A673 (cell line): Measurements from ENCODE around the gene OR12D1. TPM values are rescaled to one million over a fixed set of nuclear protein-coding genes. Genes with fewer than 3 reads are reported as not detected.

ENCODE experiments used
- BruUV-seq: library from RNA; stranded (reverse); fragments of 400-500 nt; replicated peaks from 2 replicates; lab custom pipeline; 2021; lab: Mats Ljungman, UMichigan
- CTCF ChIA-PET: fragments of 300-600 bp; sonication (Branson Sonifier 250); formaldehyde crosslinking; loops from one replicate; lab custom pipeline; 2022; ENCODE audit warnings: antibody characterized with exemption; lab: Charles Lee
- POLR2A ChIA-PET: fragments of 300-600 bp; sonication (Branson Sonifier 250); formaldehyde crosslinking; loops from one replicate; lab custom pipeline; 2022; ENCODE audit warnings: antibody characterized with exemption; ENCODE audit not compliant: low non-redundant PET; lab: Charles Lee
- DNase-seq: peaks from one replicate; pipeline ENCODE4 v3.0.0-alpha.2; 2015; ENCODE audit warnings: low spot score
- H3K27ac ChIP-seq: fragments of 200-600 bp; sonication (generic); 2 replicates; pipeline ENCODE4 v1.5.1; 2016; ENCODE audit warnings: mixed run types, low read depth, mild to moderate bottlenecking, mixed read lengths, antibody characterized with exemption, low read length; ENCODE audit not compliant: poor library complexity, severe bottlenecking
- H3K27me3 ChIP-seq: fragments of 200-600 bp; sonication (generic); replicated peaks from 2 replicates; pipeline ENCODE4 v1.6.1; 2017; ENCODE audit warnings: mixed run types, low read depth, mild to moderate bottlenecking, mixed read lengths, antibody characterized with exemption, low read length; ENCODE audit not compliant: insufficient read depth, poor library complexity
- H3K36me3 ChIP-seq: fragments of 200-600 bp; sonication (generic); 2 replicates; pipeline ENCODE4 v1.6.1; 2016; ENCODE audit warnings: mixed run types, mild to moderate bottlenecking, mixed read lengths, antibody characterized with exemption, low read length; ENCODE audit not compliant: insufficient read depth, poor library complexity, severe bottlenecking
- H3K4me1 ChIP-seq: fragments of 200-600 bp; sonication (generic); 2 replicates; pipeline ENCODE4 v1.6.1; 2017; ENCODE audit warnings: mixed run types, mild to moderate bottlenecking, mixed read lengths, antibody characterized with exemption, low read length; ENCODE audit not compliant: insufficient read depth, poor library complexity, severe bottlenecking
- H3K4me3 ChIP-seq: fragments of 200-600 bp; sonication (generic); 2 replicates; pipeline ENCODE4 v1.5.1; 2016; ENCODE audit warnings: low read depth, mixed run types, mild to moderate bottlenecking, mixed read lengths, low read length; ENCODE audit not compliant: poor library complexity, severe bottlenecking
- H3K9me3 ChIP-seq: fragments of 200-600 bp; sonication (generic); 2 replicates; pipeline ENCODE4 v1.6.1; 2016; ENCODE audit warnings: mixed run types, low read depth, mild to moderate bottlenecking, mixed read lengths, antibody characterized with exemption, low read length; ENCODE audit not compliant: poor library complexity, severe bottlenecking
- EZH2 ChIP-seq: fragments of 200-600 bp; sonication (generic); IDR thresholded peaks from 2 replicates; pipeline ENCODE4 v1.6.1; 2017; ENCODE audit warnings: borderline replicate concordance, low read depth, mild to moderate bottlenecking, mixed read lengths, antibody characterized with exemption, low read length; ENCODE audit not compliant: poor library complexity, severe bottlenecking
- intact Hi-C: fragments of 100-400 bp; cut with micrococcal nuclease; formaldehyde crosslinking; loops from one replicate; pipeline ENCODE4 v1.10.0; 2022; ENCODE audit not compliant: unreplicated experiment
- total RNA-seq: library from RNA; stranded (reverse); gene quantifications from 2 replicates; pipeline ENCODE4 v1.2.3, GENCODE V29; 2021
- TF ChIP-seq, protein P1 (sequence below): fragments of 300-800, 200-600 bp; sonication (generic); conservative IDR thresholded peaks from 2 replicates; pipeline ENCODE4 v1.5.1; 2017; ENCODE audit warnings: low read depth, mild to moderate bottlenecking, antibody characterized with exemption, low read length, moderate library complexity, mixed read lengths

OR12D1 gene
- total RNA-seq, 1 experiment from 2014 or later, result not detected

DNA sequence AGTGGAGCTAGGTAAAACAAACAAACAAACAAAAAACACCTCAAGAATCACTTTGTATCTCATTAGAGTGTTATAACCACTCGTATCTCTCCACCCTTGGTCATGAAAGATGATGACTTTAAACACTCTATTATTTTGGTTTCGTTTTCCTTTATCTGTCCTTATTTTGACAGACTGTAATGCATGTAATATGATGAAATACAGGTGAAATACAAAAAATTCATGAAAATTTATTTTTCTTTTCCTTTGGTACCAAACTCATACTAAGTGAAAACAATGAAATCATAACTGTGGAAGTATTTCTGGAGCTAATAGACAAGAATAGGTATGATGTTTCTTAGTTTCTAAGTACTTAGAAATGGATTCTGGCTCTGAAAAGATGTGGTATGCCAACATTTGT, 15.2 kb upstream of the OR12D1 start:
- intact Hi-C loops, result no loop called here
- POLR2A ChIA-PET, result no interaction called here
- no TSS peak for BruUV-seq
- Histone ChIP-seq H3K36me3 (no peaks in the 10 kb centered on the region), H3K4me3 (no peak overlapping the region), H3K4me1 (no peaks in the 10 kb centered on the region), H3K27me3 (peaks cover 27% of the 10 kb centered on the region), H3K27ac (no peak overlapping the region), H3K9me3 (no peaks in the 10 kb centered on the region)
- no peak for DNase-seq
- no peak for TF ChIP-seq EZH2
- TF ChIP-seq, protein P1, sequence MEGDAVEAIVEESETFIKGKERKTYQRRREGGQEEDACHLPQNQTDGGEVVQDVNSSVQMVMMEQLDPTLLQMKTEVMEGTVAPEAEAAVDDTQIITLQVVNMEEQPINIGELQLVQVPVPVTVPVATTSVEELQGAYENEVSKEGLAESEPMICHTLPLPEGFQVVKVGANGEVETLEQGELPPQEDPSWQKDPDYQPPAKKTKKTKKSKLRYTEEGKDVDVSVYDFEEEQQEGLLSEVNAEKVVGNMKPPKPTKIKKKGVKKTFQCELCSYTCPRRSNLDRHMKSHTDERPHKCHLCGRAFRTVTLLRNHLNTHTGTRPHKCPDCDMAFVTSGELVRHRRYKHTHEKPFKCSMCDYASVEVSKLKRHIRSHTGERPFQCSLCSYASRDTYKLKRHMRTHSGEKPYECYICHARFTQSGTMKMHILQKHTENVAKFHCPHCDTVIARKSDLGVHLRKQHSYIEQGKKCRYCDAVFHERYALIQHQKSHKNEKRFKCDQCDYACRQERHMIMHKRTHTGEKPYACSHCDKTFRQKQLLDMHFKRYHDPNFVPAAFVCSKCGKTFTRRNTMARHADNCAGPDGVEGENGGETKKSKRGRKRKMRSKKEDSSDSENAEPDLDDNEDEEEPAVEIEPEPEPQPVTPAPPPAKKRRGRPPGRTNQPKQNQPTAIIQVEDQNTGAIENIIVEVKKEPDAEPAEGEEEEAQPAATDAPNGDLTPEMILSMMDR, result no peak
- CTCF ChIA-PET, result no interaction called here

DNA sequence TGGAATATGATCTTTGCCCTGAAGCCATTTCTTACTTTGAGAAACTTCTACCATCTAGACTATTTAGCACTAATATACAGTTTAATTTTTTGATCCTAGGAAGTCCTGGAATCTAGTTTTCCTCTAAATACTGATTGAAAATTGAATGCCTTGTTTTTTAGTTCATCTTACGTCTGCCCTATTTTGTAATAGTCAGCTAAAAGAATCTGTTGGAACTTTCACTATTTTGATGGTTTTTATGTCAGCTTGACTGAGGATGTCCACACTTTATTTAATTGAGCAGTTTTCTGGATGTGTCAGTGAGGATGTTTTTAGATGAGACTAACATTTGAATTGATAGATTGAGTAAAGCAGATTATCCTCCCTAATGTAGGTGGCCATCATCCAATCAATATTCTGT, 10.9 kb upstream of the OR12D1 start:
- intact Hi-C loops, result no loop called here
- TF ChIP-seq EZH2, result no peak
- TF ChIP-seq, protein P1, result no peak
- Histone ChIP-seq H3K9me3 (no peaks in the 10 kb centered on the region), H3K27me3 (peaks cover 2% of the 10 kb centered on the region), H3K4me3 (no peak overlapping the region), H3K4me1 (no peaks in the 10 kb centered on the region), H3K27ac (no peak overlapping the region), H3K36me3 (no peaks in the 10 kb centered on the region)
- DNase-seq, result no peak
- POLR2A ChIA-PET, result no interaction called here
- BruUV-seq, result no TSS peak
- CTCF ChIA-PET, result no interaction called here

DNA sequence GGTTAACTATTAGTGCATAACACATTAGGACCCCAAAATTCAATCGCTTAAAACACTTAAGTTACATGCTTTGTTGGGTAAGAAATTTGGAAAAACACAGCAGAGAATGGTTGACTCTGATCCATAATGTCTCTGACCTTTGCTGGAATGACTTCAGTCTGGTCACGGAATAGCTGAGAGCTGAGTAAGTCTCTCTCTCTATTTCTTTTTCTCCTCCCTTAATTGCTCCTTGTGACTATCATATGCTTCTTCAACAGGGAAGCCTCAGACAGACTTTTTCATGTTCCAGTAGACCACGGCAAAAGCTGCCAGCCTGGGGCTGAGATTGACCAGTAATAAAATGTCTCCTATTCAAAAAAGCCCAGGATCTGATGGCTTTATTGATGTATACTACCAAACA, 4.8 kb downstream of the OR12D1 start:
- BruUV-seq, result no TSS peak
- intact Hi-C loops, result no loop called here
- Histone ChIP-seq H3K36me3 (no peaks in the 10 kb centered on the region), H3K9me3 (peaks cover 6% of the 10 kb centered on the region), H3K4me3 (no peak overlapping the region), H3K27ac (no peak overlapping the region), H3K4me1 (no peaks in the 10 kb centered on the region), H3K27me3 (peaks cover 31% of the 10 kb centered on the region)
- CTCF ChIA-PET, result no interaction called here
- DNase-seq, result no peak
- POLR2A ChIA-PET, result no interaction called here
- TF ChIP-seq, protein P1, result no peak
- TF ChIP-seq EZH2, result no peak
